Activated B cell treated with CpG ODN at 0.5 μM for 24 hours (primary cell): ENCODE results near the gene ZNF616. TPM values are rescaled to one million over a fixed set of nuclear protein-coding genes. Genes with fewer than 3 reads are reported as not detected.
A peak's percentile ranks its signal among the peaks of the same experiment; 100 is the strongest.

ENCODE experiments used
- ATAC-seq: fragments of 200-7000 bp; cut with Tn5 transposase; one replicate; pipeline ENCODE4 v1.10.0; 2021; ENCODE audit warnings: low read depth, mild to moderate bottlenecking, moderate library complexity
- CTCF ChIA-PET: fragments of 350-600 bp; sonication (Branson Sonifier 250); formaldehyde crosslinking; loops from one replicate; lab custom pipeline; 2021; ENCODE audit warnings: antibody characterized with exemption; lab: Charles Lee
- POLR2A ChIA-PET: fragments of 350-600 bp; sonication (Branson Sonifier 250); formaldehyde crosslinking; loops from one replicate; lab custom pipeline; 2021; ENCODE audit warnings: antibody characterized with exemption; lab: Charles Lee
- DNase-seq: peaks from one replicate; pipeline ENCODE4 v3.0.0; 2022
- H3K27ac Mint-ChIP-seq: one replicate; pipeline ENCODE4 v1.8.0; 2020; ENCODE audit warnings: mixed read lengths
- H3K27me3 Mint-ChIP-seq: one replicate; pipeline ENCODE4 v1.8.0; 2021; ENCODE audit warnings: mixed read lengths
- H3K36me3 Mint-ChIP-seq: one replicate; pipeline ENCODE4 v1.8.0; 2021; ENCODE audit warnings: low read depth, mixed read lengths
- H3K4me1 Mint-ChIP-seq: one replicate; pipeline ENCODE4 v1.8.0; 2021; ENCODE audit warnings: mixed read lengths
- H3K4me3 Mint-ChIP-seq: one replicate; pipeline ENCODE4 v1.8.0; 2020; ENCODE audit warnings: mild to moderate bottlenecking, mixed read lengths
- H3K9me3 Mint-ChIP-seq: one replicate; pipeline ENCODE4 v1.8.0; 2020; ENCODE audit warnings: mixed read lengths
- intact Hi-C: fragments of 100-400 bp; cut with micrococcal nuclease; formaldehyde crosslinking; loops from one replicate; pipeline ENCODE4 v1.15.1; 2024
- total RNA-seq: library from RNA; stranded (reverse); gene quantifications from 2 replicates; pipeline ENCODE4 v1.2.3, GENCODE V29; 2022
- TF ChIP-seq, protein P1 (sequence below): fragments of 200-600 bp; IDR thresholded peaks from one replicate; pipeline ENCODE4 v1.8.0; 2022; ENCODE audit warnings: antibody characterized with exemption, mild to moderate bottlenecking

ZNF616 gene
- total RNA-seq, 1 donor from 2014 or later: 7.4 TPM

DNA sequence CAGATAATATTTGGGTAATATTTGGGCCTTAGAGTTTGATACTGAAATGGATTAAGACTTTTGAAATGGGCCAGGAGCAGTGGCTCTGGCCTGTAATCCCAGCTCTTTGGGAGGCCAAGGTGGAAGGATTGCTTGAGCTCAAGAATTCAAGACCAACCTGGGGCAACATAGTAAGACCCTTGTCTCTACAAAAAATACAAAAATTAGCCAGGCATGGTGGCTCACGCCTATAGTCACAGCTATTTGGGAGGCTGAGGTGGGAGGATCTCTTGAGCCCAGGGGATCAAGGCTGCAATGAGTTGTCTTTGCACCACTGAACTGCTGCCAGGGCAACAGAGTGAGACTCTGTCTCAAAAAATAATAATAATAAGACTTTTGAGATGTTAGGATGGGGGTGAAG is 32.6 kb upstream of the ZNF616 start:
- no peaks in the 10 kb centered on the region for H3K9me3 Mint-ChIP-seq
- H3K36me3 Mint-ChIP-seq: peaks cover 40% of the 10 kb centered on the region
- ATAC-seq: no peak

DNA sequence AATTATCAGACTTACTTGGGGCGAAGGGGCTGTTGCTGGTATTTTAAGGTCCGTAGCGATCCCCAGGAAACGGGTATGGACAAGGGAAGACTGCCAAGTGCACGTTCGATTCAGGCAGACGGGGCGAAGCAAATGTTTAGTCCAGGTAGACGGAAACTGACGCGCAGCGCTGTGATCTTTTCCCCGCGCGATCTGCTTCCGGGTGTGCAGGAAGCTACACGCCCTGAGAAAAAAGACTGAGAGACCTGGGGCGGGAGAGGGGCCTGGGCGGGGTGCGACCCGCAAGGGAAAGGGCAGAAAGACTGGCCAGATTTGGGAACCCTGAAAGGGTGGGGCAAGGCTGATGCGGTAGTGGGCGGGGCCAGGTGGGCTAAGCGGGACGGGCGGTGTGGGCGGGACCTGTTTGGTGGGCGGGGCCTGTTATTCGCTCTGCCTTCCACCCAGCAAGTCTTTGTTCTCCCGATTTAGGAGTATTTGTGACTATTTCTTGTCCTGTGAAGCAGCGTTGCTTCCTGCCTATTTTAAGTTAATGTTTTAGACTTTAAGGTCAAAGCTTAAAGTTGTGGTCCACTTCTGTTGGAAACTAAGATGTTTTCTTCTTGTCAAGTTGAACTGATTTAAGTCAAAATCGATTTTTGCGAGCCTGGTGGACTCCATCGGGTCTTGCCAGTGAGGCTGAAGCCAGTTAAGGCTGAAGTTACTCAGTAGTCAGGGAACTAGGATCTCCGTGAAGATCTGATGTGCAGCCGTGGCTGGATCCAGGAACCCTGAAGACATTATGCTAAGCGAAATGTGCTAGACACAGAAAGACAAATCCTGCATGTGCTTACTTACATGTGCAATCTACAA is 31.8 kb upstream of the ZNF616 start, which contains the start of gene ZNF836:
Gene ZNF836 (minus strand): TSS at position 301 of the 849 bp plus-strand sequence. CDS start 3,549 bp downstream, outside the sequence.
- ATAC-seq: peak; percentile 97
- Mint-ChIP-seq H3K27me3 (no peaks in the 10 kb centered on the region), H3K4me3 (peak within 1 kb of the TSS; percentile 97), H3K36me3 (peaks cover 45% of the 10 kb centered on the region), H3K4me1 (peaks cover 27% of the 10 kb centered on the region), H3K27ac (peak within 1 kb of the TSS; percentile 96), H3K9me3 (no peaks in the 10 kb centered on the region)
- TF ChIP-seq, protein P1, sequence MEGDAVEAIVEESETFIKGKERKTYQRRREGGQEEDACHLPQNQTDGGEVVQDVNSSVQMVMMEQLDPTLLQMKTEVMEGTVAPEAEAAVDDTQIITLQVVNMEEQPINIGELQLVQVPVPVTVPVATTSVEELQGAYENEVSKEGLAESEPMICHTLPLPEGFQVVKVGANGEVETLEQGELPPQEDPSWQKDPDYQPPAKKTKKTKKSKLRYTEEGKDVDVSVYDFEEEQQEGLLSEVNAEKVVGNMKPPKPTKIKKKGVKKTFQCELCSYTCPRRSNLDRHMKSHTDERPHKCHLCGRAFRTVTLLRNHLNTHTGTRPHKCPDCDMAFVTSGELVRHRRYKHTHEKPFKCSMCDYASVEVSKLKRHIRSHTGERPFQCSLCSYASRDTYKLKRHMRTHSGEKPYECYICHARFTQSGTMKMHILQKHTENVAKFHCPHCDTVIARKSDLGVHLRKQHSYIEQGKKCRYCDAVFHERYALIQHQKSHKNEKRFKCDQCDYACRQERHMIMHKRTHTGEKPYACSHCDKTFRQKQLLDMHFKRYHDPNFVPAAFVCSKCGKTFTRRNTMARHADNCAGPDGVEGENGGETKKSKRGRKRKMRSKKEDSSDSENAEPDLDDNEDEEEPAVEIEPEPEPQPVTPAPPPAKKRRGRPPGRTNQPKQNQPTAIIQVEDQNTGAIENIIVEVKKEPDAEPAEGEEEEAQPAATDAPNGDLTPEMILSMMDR: no peak
- intact Hi-C loops: loop anchor here (1.0 kb wide), 3 partner anchors 18 to 76 kb away; partner anchors contain the start of gene ZNF841
- peak; percentile 80 for DNase-seq
- POLR2A ChIA-PET: interaction anchor here (0.6 to 2.7 kb wide), 9 partner anchors 18 to 1349 kb away, joined by 3 to 62 read pairs (median 4); partner anchors contain the start of genes PPP2R1A, ZNF432, ZNF614 and ZNF615
- CTCF ChIA-PET: interaction anchor here (1.9 kb wide), 1 partner anchor 66 kb away, joined by 5 read pairs; no protein-coding TSS in a partner anchor

More for the DNA sequence above, 32.6 kb upstream of the ZNF616 start:
- ChIA-PET CTCF (interaction anchor here (1.9 kb wide), 1 partner anchor 65 kb away, joined by 5 read pairs; no protein-coding TSS in a partner anchor), POLR2A (interaction anchor here (1.7 to 2.7 kb wide), 2 partner anchors 17 to 32 kb away, joined by 5 to 62 read pairs; partner anchors contain the start of genes PPP2R1A and ZNF616)
- Mint-ChIP-seq H3K4me1 (peaks cover 27% of the 10 kb centered on the region), H3K27ac (no peak overlapping the region), H3K27me3 (no peaks in the 10 kb centered on the region), H3K4me3 (peak overlapping the region; percentile 97)
- TF ChIP-seq, protein P1: no peak
- intact Hi-C loops: no loop called here
- no peak for DNase-seq

DNA sequence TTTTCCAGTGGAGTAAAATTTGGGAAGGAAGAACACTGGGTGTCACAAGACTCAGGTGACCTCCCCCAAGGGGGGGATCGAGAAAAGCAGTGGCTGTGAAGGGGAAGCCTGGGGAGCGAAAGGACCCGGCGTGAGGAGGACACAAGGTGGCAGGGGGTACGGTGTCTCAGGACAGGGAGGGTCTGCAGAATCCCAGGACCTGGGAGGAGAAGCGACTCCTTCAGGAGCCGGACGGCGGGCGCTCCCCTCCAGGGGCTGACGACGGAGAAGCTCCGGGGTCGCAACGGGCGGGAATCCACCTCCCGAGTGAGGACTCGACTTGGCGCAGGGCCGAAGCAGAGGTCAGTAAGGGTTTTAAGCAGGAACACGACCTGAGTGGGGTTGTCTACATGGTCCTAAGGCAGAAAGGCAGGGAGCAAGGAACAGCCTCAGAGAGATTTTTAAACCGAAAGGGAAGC is 31.2 kb upstream of the ZNF616 start:
- Mint-ChIP-seq H3K4me3 (peak overlapping the region; percentile 97), H3K9me3 (no peaks in the 10 kb centered on the region), H3K27ac (peak overlapping the region; percentile 96), H3K4me1 (peaks cover 27% of the 10 kb centered on the region), H3K36me3 (peaks cover 45% of the 10 kb centered on the region), H3K27me3 (no peaks in the 10 kb centered on the region)
- TF ChIP-seq, protein P1: no peak
- peak; percentile 10 for ATAC-seq
- ChIA-PET CTCF (no interaction called here), POLR2A (interaction anchor here (0.6 to 2.7 kb wide), 9 partner anchors 18 to 1350 kb away, joined by 3 to 62 read pairs (median 4); partner anchors contain the start of genes PPP2R1A, ZNF432, ZNF614 and ZNF615)
- intact Hi-C loops: loop anchor here (1.0 kb wide), 3 partner anchors 18 to 76 kb away; partner anchors contain the start of gene ZNF841
- DNase-seq: peak; percentile 18

DNA sequence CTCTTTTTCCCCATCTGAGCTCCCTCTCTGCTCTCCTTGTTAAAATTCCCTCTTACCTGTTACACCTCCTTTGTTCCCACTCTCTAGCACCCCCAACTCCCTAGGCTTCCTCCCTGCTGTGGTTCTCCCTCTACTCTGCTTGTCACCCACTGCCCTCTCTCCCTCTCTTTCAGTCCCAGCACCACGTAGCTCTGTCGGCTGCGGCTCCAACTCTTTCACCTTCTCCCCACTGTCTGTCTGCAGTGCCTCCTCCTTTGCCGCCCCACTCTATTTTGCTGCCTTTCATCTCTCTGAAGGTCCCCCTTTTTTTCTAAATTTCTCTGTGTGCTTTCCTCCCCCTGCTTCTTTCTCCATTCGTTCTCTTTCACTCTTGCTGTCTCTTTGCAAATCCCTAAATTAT is 30.6 kb upstream of the ZNF616 start:
- H3K36me3 Mint-ChIP-seq: peaks cover 50% of the 10 kb centered on the region
- peaks cover 27% of the 10 kb centered on the region for H3K4me1 Mint-ChIP-seq
- no peaks in the 10 kb centered on the region for H3K27me3 Mint-ChIP-seq
- DNase-seq: no peak
- peak overlapping the region; percentile 97 for H3K4me3 Mint-ChIP-seq
- H3K9me3 Mint-ChIP-seq: no peaks in the 10 kb centered on the region
- peak overlapping the region; percentile 96 for H3K27ac Mint-ChIP-seq
- no peak for ATAC-seq
- CTCF ChIA-PET: no interaction called here
- POLR2A ChIA-PET: interaction anchor here (0.8 to 1.4 kb wide), 2 partner anchors 19 to 142 kb away, joined by 3 to 6 read pairs; partner anchors contain the start of genes PPP2R1A and ZNF614
- TF ChIP-seq, protein P1: no peak
- intact Hi-C loops: no loop called here
